ENCODE measurements around the gene GFOD1. TPM values are rescaled to one million over a fixed set of nuclear protein-coding genes. Genes with fewer than 3 reads are reported as not detected.

Gene GFOD1
- total RNA-seq, 2 experiments from 2014 or later, result 22.6 to 35.0 TPM

GRCh38 chr6:13409991-13410390 is 77.4 kb downstream of the GFOD1 start:
- DNase-seq (ENCODE audit: low spot score), result no peak
- H3K9me2 ChIP-seq (ENCODE audit: insufficient read depth, low read length), result no peaks in the 10 kb centered on the region
- TF ChIP-seq CTCF (conservative IDR thresholded peaks at IDR 0.05; ENCODE audit: low read length) (no peak), EZH2phosphoT487 (IDR thresholded peaks at IDR 0.05; ENCODE audit: borderline replicate concordance, low read depth, low read length) (no peak)
- POLR2A ChIA-PET, result interaction anchor here (0.7 to 1.1 kb wide), 5 partner anchors 8 to 37 kb away, joined by 3 to 8 read pairs (median 4); no protein-coding TSS in a partner anchor
- no peaks in the 10 kb centered on the region for H3K9me3 ChIP-seq (ENCODE audit: low read length)
- no peak overlapping the region for H3K4me3 ChIP-seq (ENCODE audit: low read depth, low read length, poor library complexity, severe bottlenecking)
- intact Hi-C loops (cut with micrococcal nuclease; ENCODE audit: unreplicated experiment), result no loop called here
- no peak overlapping the region for H3K4me2 ChIP-seq (ENCODE audit: low read length)
- no peak overlapping the region for H3K27ac ChIP-seq (ENCODE audit: low read depth, low read length, poor library complexity, severe bottlenecking)
- BruUV-seq (replicated peaks), result no TSS peak
- H4K20me1 ChIP-seq (ENCODE audit: insufficient read depth, low read length), result no peaks in the 10 kb centered on the region
- no peaks in the 10 kb centered on the region for H3K79me2 ChIP-seq (ENCODE audit: insufficient read depth, low read depth, low read length)
- H2AFZ ChIP-seq (ENCODE audit: low read length), result no peak overlapping the region
- H3K36me3 ChIP-seq (ENCODE audit: insufficient read depth, low read length), result no peaks in the 10 kb centered on the region; the same call in 1 of the 2 replicates
- CTCF ChIA-PET (ENCODE audit: unreplicated experiment), result interaction anchor here (1.5 kb wide), 1 partner anchor 12 kb away, joined by 3 read pairs; no protein-coding TSS in a partner anchor
- no peaks in the 10 kb centered on the region for H3K4me1 ChIP-seq (ENCODE audit: insufficient read depth, low read length, poor library complexity, severe bottlenecking)

- Histone ChIP-seq H3K27ac (ENCODE audit: low read depth, low read length, poor library complexity, severe bottlenecking) (no peak overlapping the region), H3K4me1 (ENCODE audit: insufficient read depth, low read length, poor library complexity, severe bottlenecking) (no peaks in the 10 kb centered on the region), H3K4me3 (ENCODE audit: low read depth, low read length, poor library complexity, severe bottlenecking) (no peak overlapping the region), H3K79me2 (ENCODE audit: insufficient read depth, low read depth, low read length) (no peaks in the 10 kb centered on the region), H2AFZ (ENCODE audit: low read length) (no peak overlapping the region), H4K20me1 (ENCODE audit: insufficient read depth, low read length) (no peaks in the 10 kb centered on the region), H3K9me3 (ENCODE audit: low read length) (no peaks in the 10 kb centered on the region), H3K4me2 (ENCODE audit: low read length) (no peak overlapping the region), H3K36me3 (ENCODE audit: insufficient read depth, low read length) (no peaks in the 10 kb centered on the region; the same call in 1 of the 2 replicates), H3K9me2 (ENCODE audit: insufficient read depth, low read length) (no peaks in the 10 kb centered on the region)
- ChIA-PET CTCF (ENCODE audit: unreplicated experiment) (no interaction called here), POLR2A (interaction anchor here (0.9 to 1.2 kb wide), 5 partner anchors 14 to 29 kb away, joined by 3 to 4 read pairs (median 3); no protein-coding TSS in a partner anchor)
- DNase-seq (ENCODE audit: low spot score), result no peak
- TF ChIP-seq CTCF (conservative IDR thresholded peaks at IDR 0.05; ENCODE audit: low read length) (no peak), EZH2phosphoT487 (IDR thresholded peaks at IDR 0.05; ENCODE audit: borderline replicate concordance, low read depth, low read length) (no peak)
- BruUV-seq (replicated peaks), result no TSS peak
- intact Hi-C loops (cut with micrococcal nuclease; ENCODE audit: unreplicated experiment), result no loop called here
These were observed 79.4 kb downstream of the GFOD1 start for GRCh38 chr6:13407709-13408695.

GRCh38 chr6:13407368-13407708 is 80.1 kb downstream of the GFOD1 start:
- Histone ChIP-seq H3K27ac (ENCODE audit: low read depth, low read length, poor library complexity, severe bottlenecking) (no peak overlapping the region), H3K9me3 (ENCODE audit: low read length) (no peaks in the 10 kb centered on the region), H3K36me3 (ENCODE audit: insufficient read depth, low read length) (no peaks in the 10 kb centered on the region; the same call in 1 of the 2 replicates), H3K9me2 (ENCODE audit: insufficient read depth, low read length) (no peaks in the 10 kb centered on the region), H3K4me2 (ENCODE audit: low read length) (no peak overlapping the region), H2AFZ (ENCODE audit: low read length) (no peak overlapping the region), H3K4me3 (ENCODE audit: low read depth, low read length, poor library complexity, severe bottlenecking) (no peak overlapping the region), H3K79me2 (ENCODE audit: insufficient read depth, low read depth, low read length) (no peaks in the 10 kb centered on the region), H4K20me1 (ENCODE audit: insufficient read depth, low read length) (no peaks in the 10 kb centered on the region), H3K4me1 (ENCODE audit: insufficient read depth, low read length, poor library complexity, severe bottlenecking) (no peaks in the 10 kb centered on the region)
- BruUV-seq (replicated peaks), result no TSS peak
- CTCF ChIA-PET (ENCODE audit: unreplicated experiment), result no interaction called here
- POLR2A ChIA-PET, result interaction anchor here (0.9 to 1.2 kb wide), 3 partner anchors 16 to 28 kb away, joined by 3 read pairs; no protein-coding TSS in a partner anchor
- TF ChIP-seq CTCF (conservative IDR thresholded peaks at IDR 0.05; ENCODE audit: low read length), result no peak
- no peak for TF ChIP-seq EZH2phosphoT487 (IDR thresholded peaks at IDR 0.05; ENCODE audit: borderline replicate concordance, low read depth, low read length)
- intact Hi-C loops (cut with micrococcal nuclease; ENCODE audit: unreplicated experiment), result no loop called here
- DNase-seq (ENCODE audit: low spot score), result no peak

All from OCI-LY7 (cell line).